Measurements from ENCODE around the gene SLC4A7. TPM values are rescaled to one million over a fixed set of nuclear protein-coding genes. Genes with fewer than 3 reads are reported as not detected.

The SLC4A7 gene
- polyA plus RNA-seq, 1 experiment, result 42.9 TPM

DNA sequence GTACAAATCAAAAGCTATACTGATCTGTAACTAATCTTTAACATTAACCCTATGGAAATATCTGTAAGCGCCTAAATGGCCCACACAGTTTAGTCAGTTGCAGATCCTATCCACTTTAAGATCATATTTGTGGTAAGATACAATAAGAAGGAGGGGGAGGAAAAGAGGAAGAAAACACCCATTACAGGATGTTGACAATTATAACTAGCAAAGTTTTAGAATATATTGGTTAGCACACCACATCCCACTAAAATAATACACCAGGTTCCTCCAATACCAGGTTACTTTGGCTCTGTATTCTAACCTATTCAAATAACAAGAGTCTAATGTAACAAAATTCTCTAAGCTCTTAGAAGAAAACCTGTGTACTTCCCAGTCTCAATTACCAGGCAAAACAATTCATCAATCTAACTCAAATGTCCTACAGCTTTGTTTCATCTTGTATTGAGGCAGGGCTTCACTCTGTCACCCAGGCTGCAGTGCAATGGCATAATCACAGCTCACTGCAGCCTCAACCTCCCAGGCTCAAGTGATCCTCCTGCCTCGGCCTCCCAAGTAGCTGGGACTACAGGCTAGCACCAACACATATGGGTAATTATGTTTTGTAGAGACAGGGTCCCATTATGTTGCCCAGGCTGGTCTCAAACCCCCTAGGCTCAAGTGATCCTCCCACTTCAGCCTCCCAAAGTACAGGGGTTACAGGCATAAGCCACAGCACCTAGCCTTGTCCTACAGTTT, 4.2 kb downstream of the SLC4A7 start:
- CTCF ChIA-PET, result interaction anchor here (0.6 to 1.0 kb wide), 2 partner anchors 12 to 201 kb away, joined by 3 to 4 read pairs; no protein-coding TSS in a partner anchor
- TF ChIP-seq CTCF (IDR thresholded peaks at IDR 0.05; ENCODE audit: low read depth, low read length), result no peak
- Histone ChIP-seq H3K4me3 (ENCODE audit: low read depth, low read length) (no peak overlapping the region), H3K27me3 (ENCODE audit: control insufficient read depth, insufficient read depth, low read length) (no peaks in the 10 kb centered on the region), H3K27ac (ENCODE audit: low read depth, low read length) (no peak overlapping the region), H3K9me3 (ENCODE audit: control insufficient read depth, insufficient read depth, low read length) (no peaks in the 10 kb centered on the region)
- POLR2A ChIA-PET, result no interaction called here
- no peak for DNase-seq (ENCODE audit: low read depth, low spot score)

- TF ChIP-seq CTCF (IDR thresholded peaks at IDR 0.05; ENCODE audit: low read depth, low read length), result no peak
- H3K4me3 ChIP-seq (ENCODE audit: low read depth, low read length), result no peak overlapping the region
- no peaks in the 10 kb centered on the region for H3K27me3 ChIP-seq (ENCODE audit: control insufficient read depth, insufficient read depth, low read length)
- no peaks in the 10 kb centered on the region for H3K9me3 ChIP-seq (ENCODE audit: control insufficient read depth, insufficient read depth, low read length)
- H3K27ac ChIP-seq (ENCODE audit: low read depth, low read length), result no peak overlapping the region
- ChIA-PET POLR2A (no interaction called here), CTCF (interaction anchor here (0.5 to 1.9 kb wide), 2 partner anchors 209 to 240 kb away, joined by 3 to 13 read pairs; no protein-coding TSS in a partner anchor)
- no peak for DNase-seq (ENCODE audit: low read depth, low spot score)
Measured at GRCh38 chr3:27471923-27472550, 12.1 kb downstream of the SLC4A7 start.

DNA sequence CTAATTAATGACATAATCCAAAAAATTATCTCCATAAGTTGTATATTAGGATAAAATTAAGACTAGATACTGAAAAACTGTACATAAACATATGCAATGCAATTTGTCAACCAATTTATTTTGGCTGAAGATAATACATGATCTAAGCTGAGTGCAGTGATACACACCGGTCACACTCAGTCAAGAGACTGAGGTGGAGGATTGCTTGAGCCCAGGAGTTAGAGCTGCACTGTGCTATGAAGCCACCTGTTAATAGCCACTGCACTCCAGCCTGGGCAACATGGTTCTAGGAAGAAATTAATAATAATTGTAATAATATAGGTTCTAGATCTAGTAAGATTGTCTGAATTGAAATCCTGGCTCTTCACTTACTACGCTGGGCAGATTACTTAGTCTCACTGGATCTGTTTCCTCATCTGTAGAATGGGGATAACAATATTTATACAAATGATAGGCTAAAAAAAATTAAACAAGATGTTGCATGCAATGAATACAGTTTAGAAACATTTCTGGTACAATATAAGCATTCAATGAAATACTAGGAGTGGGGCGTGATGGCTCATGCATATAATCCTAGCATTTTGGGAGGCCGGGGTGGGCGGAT, 15.8 kb downstream of the SLC4A7 start:
- CTCF ChIA-PET, result interaction anchor here (0.6 to 3.3 kb wide), 38 partner anchors 9 to 334 kb away, joined by 3 to 37 read pairs (median 5); no protein-coding TSS in a partner anchor
- POLR2A ChIA-PET, result interaction anchor here (1.6 kb wide), 1 partner anchor 16 kb away, joined by 4 read pairs; the partner anchor contains the start of gene SLC4A7

GRCh38 chr3:27467545-27467944, 16.6 kb downstream of the SLC4A7 start:
- H3K4me3 ChIP-seq (ENCODE audit: low read depth, low read length), result no peak overlapping the region
- TF ChIP-seq CTCF (IDR thresholded peaks at IDR 0.05; ENCODE audit: low read depth, low read length), result peak; percentile 65
- ChIA-PET POLR2A (interaction anchor here (1.6 kb wide), 1 partner anchor 17 kb away, joined by 4 read pairs; the partner anchor contains the start of gene SLC4A7), CTCF (interaction anchor here (0.6 to 3.3 kb wide), 59 partner anchors 8 to 336 kb away, joined by 3 to 37 read pairs (median 4); no protein-coding TSS in a partner anchor)
- peaks cover 21% of the 10 kb centered on the region for H3K9me3 ChIP-seq (ENCODE audit: control insufficient read depth, insufficient read depth, low read length)
- no peak overlapping the region for H3K27ac ChIP-seq (ENCODE audit: low read depth, low read length)
- DNase-seq (ENCODE audit: low read depth, low spot score), result no peak
- no peaks in the 10 kb centered on the region for H3K27me3 ChIP-seq (ENCODE audit: control insufficient read depth, insufficient read depth, low read length)

More for the DNA sequence above, 15.8 kb downstream of the SLC4A7 start:
- peaks cover 15% of the 10 kb centered on the region for H3K9me3 ChIP-seq (ENCODE audit: control insufficient read depth, insufficient read depth, low read length)
- no peak for TF ChIP-seq CTCF (IDR thresholded peaks at IDR 0.05; ENCODE audit: low read depth, low read length)
- H3K27me3 ChIP-seq (ENCODE audit: control insufficient read depth, insufficient read depth, low read length), result no peaks in the 10 kb centered on the region
- H3K27ac ChIP-seq (ENCODE audit: low read depth, low read length), result no peak overlapping the region
- no peak for DNase-seq (ENCODE audit: low read depth, low spot score)
- no peak overlapping the region for H3K4me3 ChIP-seq (ENCODE audit: low read depth, low read length)

Data from AG04450 (cell line).